Measurements from ENCODE around the gene IQCK. TPM values are rescaled to one million over a fixed set of nuclear protein-coding genes. Genes with fewer than 3 reads are reported as not detected.

The IQCK gene
- total and polyA plus RNA-seq, 2 experiments from 2014 or later = 13.2 to 13.9 TPM

DNA sequence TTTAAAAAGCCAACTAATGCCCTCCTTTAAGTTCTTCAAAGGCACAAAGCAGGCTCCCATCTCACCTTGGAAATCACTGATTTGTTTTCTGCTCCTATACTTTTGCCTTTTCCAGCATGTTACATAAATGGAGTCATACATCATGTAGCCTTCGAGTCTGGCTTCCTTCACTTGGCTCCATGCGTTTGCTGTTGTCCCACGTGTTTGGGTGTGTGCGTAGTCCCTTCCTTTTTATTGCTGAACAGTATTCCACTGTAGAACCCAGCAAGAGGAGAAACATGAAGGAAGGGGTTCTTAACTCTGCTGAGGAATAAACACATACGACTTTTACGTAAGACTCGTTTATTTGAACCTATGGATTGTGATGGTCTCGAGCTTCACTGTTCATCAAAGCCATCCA, 84.5 kb downstream of the IQCK start:
- no peak for DNase-seq (ENCODE audit: low read depth in 1 of 2, low spot score in 1 of 2)
- H3K36me3 ChIP-seq = no peaks in the 10 kb centered on the region
- no peaks in the 10 kb centered on the region for H3K9me3 ChIP-seq (ENCODE audit: low read depth)
- H3K4me1 ChIP-seq (ENCODE audit: low read depth) = peaks cover 4% of the 10 kb centered on the region
- H3K4me3 ChIP-seq = no peak overlapping the region
- H3K27ac ChIP-seq = no peak overlapping the region
- no peak for TF ChIP-seq CTCF (IDR thresholded peaks at IDR 0.05; ENCODE audit: low read depth, low read length)
- no peaks in the 10 kb centered on the region for H3K27me3 ChIP-seq

- Histone ChIP-seq H3K27me3 (no peaks in the 10 kb centered on the region), H3K36me3 (no peaks in the 10 kb centered on the region), H3K27ac (no peak overlapping the region), H3K4me3 (no peak overlapping the region), H3K4me1 (ENCODE audit: low read depth) (peaks cover 14% of the 10 kb centered on the region), H3K9me3 (ENCODE audit: low read depth) (no peaks in the 10 kb centered on the region)
- TF ChIP-seq CTCF (IDR thresholded peaks at IDR 0.05; ENCODE audit: low read depth, low read length) = no peak
- DNase-seq (ENCODE audit: low read depth in 1 of 2, low spot score in 1 of 2) = peak in 1 of 2 donors; percentile 46
Measured at GRCh38 chr16:19804538-19805323, 86.7 kb downstream of the IQCK start.

DNA sequence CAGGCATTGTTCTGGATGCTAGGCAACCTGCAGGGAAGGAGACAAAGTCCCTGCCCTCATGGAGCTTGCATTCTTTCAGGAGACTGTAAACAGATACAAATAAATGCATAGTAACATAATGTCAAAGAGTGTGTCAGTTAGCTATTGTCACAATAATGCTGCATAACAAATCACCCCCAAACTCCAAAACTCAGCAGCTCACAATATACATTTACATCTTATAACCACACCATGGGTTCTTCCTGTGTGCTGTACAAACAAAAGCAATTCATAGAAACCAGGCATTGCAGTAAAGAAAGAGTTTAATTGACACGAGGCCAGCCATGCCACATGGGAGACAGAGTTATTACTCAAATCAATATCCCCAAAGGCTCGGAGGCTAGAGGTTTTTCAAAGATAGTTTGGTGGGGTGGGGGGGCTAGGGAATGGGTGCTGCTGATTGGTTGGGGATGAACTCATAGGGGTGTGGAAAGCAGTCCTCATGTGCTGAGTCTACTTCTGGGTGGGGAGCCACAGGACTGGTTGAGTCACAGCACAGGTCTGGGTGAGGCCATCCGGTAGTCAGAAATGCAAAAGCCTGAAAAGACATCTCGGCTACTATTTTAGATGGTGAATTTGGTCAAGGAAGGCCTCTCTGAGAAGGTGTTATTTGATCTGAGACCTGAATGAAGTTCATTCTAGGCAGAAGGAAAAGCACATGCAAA, 87.5 kb downstream of the IQCK start:
- Histone ChIP-seq H3K36me3 (no peaks in the 10 kb centered on the region), H3K27ac (no peak overlapping the region), H3K9me3 (ENCODE audit: low read depth) (no peaks in the 10 kb centered on the region), H3K27me3 (no peaks in the 10 kb centered on the region), H3K4me3 (no peak overlapping the region), H3K4me1 (ENCODE audit: low read depth) (peaks cover 14% of the 10 kb centered on the region)
- DNase-seq (ENCODE audit: low read depth in 1 of 2, low spot score in 1 of 2) = no peak
- no peak for TF ChIP-seq CTCF (IDR thresholded peaks at IDR 0.05; ENCODE audit: low read depth, low read length)

DNA sequence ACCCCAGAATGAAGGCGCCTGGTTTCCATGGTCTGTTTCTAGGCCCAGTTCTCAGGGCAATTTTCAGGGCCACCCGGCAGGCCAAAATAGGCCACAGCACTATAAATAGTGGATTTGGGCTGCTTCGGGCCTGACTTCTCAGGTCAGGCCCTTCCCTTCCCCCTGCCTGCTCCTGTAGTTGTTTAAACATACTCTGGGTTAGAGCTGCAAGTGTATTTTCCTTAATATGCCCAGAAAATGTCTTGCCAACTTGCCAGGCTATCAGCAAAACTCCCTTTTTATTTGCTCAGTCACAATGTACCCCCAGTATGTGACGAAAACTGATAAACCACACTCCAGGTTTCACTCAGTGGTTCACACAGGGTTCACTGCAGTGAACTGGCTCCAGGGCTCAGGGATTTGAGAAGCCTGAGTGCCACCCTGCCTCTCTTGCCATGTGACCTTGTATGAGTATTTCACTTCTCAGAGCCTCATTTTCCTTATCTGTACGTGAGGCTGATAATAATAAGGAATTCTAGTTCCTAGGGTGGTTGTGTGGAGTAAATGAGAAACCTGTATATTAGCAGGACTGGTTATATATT, 90.1 kb downstream of the IQCK start:
- TF ChIP-seq CTCF (IDR thresholded peaks at IDR 0.05; ENCODE audit: low read depth, low read length) = no peak
- no peaks in the 10 kb centered on the region for H3K27me3 ChIP-seq
- H3K4me1 ChIP-seq (ENCODE audit: low read depth) = peaks cover 14% of the 10 kb centered on the region
- no peaks in the 10 kb centered on the region for H3K9me3 ChIP-seq (ENCODE audit: low read depth)
- H3K27ac ChIP-seq = peak overlapping the region; percentile 91
- peak; percentile 40 to 79 for DNase-seq (ENCODE audit: low read depth in 1 of 2, low spot score in 1 of 2)
- H3K4me3 ChIP-seq = no peak overlapping the region
- H3K36me3 ChIP-seq = no peaks in the 10 kb centered on the region

DNA sequence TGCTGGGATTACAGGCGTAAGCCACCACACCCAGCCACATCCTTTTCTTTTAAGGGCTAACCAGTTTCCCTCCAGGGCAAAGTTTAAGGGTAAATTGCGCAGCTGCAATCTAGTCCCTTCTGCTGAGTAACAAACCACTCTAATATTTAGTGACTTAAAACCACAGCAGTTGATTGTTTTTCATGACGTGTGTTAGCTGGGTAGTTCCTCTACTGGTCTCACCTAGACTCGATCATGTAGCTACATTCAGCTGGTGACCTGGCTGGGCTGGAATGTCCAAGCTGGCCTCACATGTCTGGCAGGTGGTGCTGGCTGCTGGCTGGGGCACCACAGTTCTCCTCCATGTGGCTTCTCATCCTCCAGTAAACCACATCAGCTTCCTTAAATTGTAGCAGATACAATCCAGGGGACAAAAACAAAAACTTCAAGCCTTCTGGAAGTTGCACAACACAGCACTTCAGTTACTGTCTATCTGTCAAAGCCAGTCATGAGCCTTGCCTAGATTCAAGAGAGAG, 91.1 kb downstream of the IQCK start:
- Histone ChIP-seq H3K4me3 (no peak overlapping the region), H3K27ac (peak overlapping the region; percentile 91), H3K36me3 (no peaks in the 10 kb centered on the region), H3K27me3 (no peaks in the 10 kb centered on the region), H3K4me1 (ENCODE audit: low read depth) (peaks cover 14% of the 10 kb centered on the region), H3K9me3 (ENCODE audit: low read depth) (no peaks in the 10 kb centered on the region)
- no peak for TF ChIP-seq CTCF (IDR thresholded peaks at IDR 0.05; ENCODE audit: low read depth, low read length)
- peak in 1 of 2 donors; percentile 20 for DNase-seq (ENCODE audit: low read depth in 1 of 2, low spot score in 1 of 2)
